HepG2 (cell line): ENCODE results near the gene SIDT1. TPM values are rescaled to one million over a fixed set of nuclear protein-coding genes. Genes with fewer than 3 reads are reported as not detected.

ENCODE experiments used
- BHLHE40 ChIP-seq: IDR thresholded peaks from 2 replicates; pipeline ENCODE4 v1.6.1; 2011; ENCODE audit warnings: low read length, improper control_type of control experiment
- BORCS8-MEF2B ChIP-seq: sonication (generic); formaldehyde crosslinking; IDR thresholded peaks from 2 replicates; pipeline ENCODE4 v1.8.0; 2022; ENCODE audit warnings: mild to moderate bottlenecking, missing genetic modification reagents
- CHCHD3 ChIP-seq: sonication (generic); formaldehyde crosslinking; IDR thresholded peaks from 2 replicates; pipeline ENCODE4 v1.8.0; 2022; ENCODE audit warnings: mild to moderate bottlenecking, missing genetic modification reagents, moderate library complexity
- DRAP1 ChIP-seq: IDR thresholded peaks from 2 replicates; pipeline ENCODE4 v1.6.1; 2016; ENCODE audit warnings: missing genetic modification reagents, missing compliant biosample characterization
- E2F5 ChIP-seq: sonication (generic); formaldehyde crosslinking; conservative IDR thresholded peaks from 2 replicates; pipeline ENCODE4 v1.4.0; 2020; ENCODE audit warnings: missing genetic modification reagents
- FOXC1 ChIP-seq: sonication (generic); formaldehyde crosslinking; IDR thresholded peaks from 2 replicates; pipeline ENCODE4 v1.8.0; 2022; ENCODE audit warnings: mild to moderate bottlenecking, missing genetic modification reagents, borderline replicate concordance
- FOXO1 ChIP-seq: sonication (generic); formaldehyde crosslinking; IDR thresholded peaks from 2 replicates; pipeline ENCODE4 v1.4.0; 2020; ENCODE audit warnings: missing genetic modification reagents
- FOXP1 ChIP-seq, 2 experiments: fragments of 450-650 bp in 1 of 2; IDR thresholded peaks; 2 replicates each; pipeline ENCODE4 v1.6.1; 2017 to 2018; ENCODE audit warnings: antibody characterized with exemption in 1 of 2
- HINFP ChIP-seq: sonication (generic); formaldehyde crosslinking; IDR thresholded peaks from 2 replicates; pipeline ENCODE4 v1.4.0; 2020; ENCODE audit warnings: low read depth, mild to moderate bottlenecking, missing genetic modification reagents
- KLF13 ChIP-seq: sonication (generic); formaldehyde crosslinking; IDR thresholded peaks from 2 replicates; pipeline ENCODE4 v1.4.0; 2020; ENCODE audit warnings: mild to moderate bottlenecking, missing genetic modification reagents
- MAFK ChIP-seq, 2 experiments: IDR thresholded peaks in 1 of 2; conservative IDR thresholded peaks in 1 of 2; 2 replicates each; pipeline ENCODE4 v1.6.1; 2011; ENCODE audit warnings: improper control_type of control experiment in 2 of 2, low read length in 2 of 2
- NR2F1 ChIP-seq, 2 experiments: fragments of 450-650 bp in 1 of 2; formaldehyde crosslinking in 1 of 2; IDR thresholded peaks; 2 replicates each; pipeline versions ENCODE4 v1.5.0 to v1.6.1; 2016 to 2020; ENCODE audit warnings: mild to moderate bottlenecking in 1 of 2, missing compliant biosample characterization in 1 of 2, missing genetic modification reagents in 1 of 2, moderate library complexity in 1 of 2
- NR2F6 ChIP-seq, 2 experiments: IDR thresholded peaks; 2 replicates each; pipeline ENCODE4 v1.6.1; 2016; ENCODE audit warnings: antibody characterized with exemption in 1 of 2, mild to moderate bottlenecking in 1 of 2
- PAXIP1 ChIP-seq: sonication (generic); formaldehyde crosslinking; conservative IDR thresholded peaks from 2 replicates; pipeline ENCODE4 v1.4.0; 2020; ENCODE audit warnings: mild to moderate bottlenecking, missing genetic modification reagents, moderate library complexity
- PHF21A ChIP-seq: sonication (generic); formaldehyde crosslinking; IDR thresholded peaks from 2 replicates; pipeline ENCODE4 v1.5.0; 2020; ENCODE audit warnings: mild to moderate bottlenecking, missing genetic modification reagents
- POLR2AphosphoS2 ChIP-seq: IDR thresholded peaks from 2 replicates; pipeline ENCODE4 v1.6.1; 2011; ENCODE audit warnings: low read depth, low read length, improper control_type of control experiment
- PPARG ChIP-seq: conservative IDR thresholded peaks from 2 replicates; pipeline ENCODE4 v1.6.1; 2016; ENCODE audit warnings: missing biosample characterization, missing genetic modification reagents
- SMARCE1 ChIP-seq: fragments of 450-650 bp; IDR thresholded peaks from 2 replicates; pipeline ENCODE4 v1.6.1; 2017; ENCODE audit warnings: borderline replicate concordance
- TBL1XR1 ChIP-seq: fragments of 150-350 bp; IDR thresholded peaks from 2 replicates; pipeline ENCODE4 v1.6.1; 2014; ENCODE audit warnings: borderline replicate concordance, low read length; ENCODE audit not compliant: partially characterized antibody
- TERF1 ChIP-seq: sonication (generic); formaldehyde crosslinking; IDR thresholded peaks from 2 replicates; pipeline ENCODE4 v1.8.0; 2022; ENCODE audit warnings: mild to moderate bottlenecking, missing genetic modification reagents, moderate library complexity
- ZEB1 ChIP-seq: IDR thresholded peaks from 2 replicates; pipeline ENCODE4 v1.6.1; 2012; ENCODE audit warnings: mild to moderate bottlenecking, low read depth, inconsistent platforms; ENCODE audit not compliant: insufficient replicate concordance
- ZIK1 ChIP-seq: sonication (generic); formaldehyde crosslinking; IDR thresholded peaks from 2 replicates; pipeline ENCODE4 v1.5.0; 2020; ENCODE audit warnings: mild to moderate bottlenecking, low read depth, missing genetic modification reagents, borderline replicate concordance
- polyA plus RNA-seq, 8 experiments: library from polyadenylated mRNA; depleted of rRNA in 3 of 8; stranded (reverse) in 7 of 8; unstranded in 1 of 8; fragments of >200 nt; fragmentation: Illumina TruSeq in 4 of 8; extraction: Trizol in 4 of 8; gene quantifications; 2 replicates each; pipeline versions ENCODE4 v1.2.1 to v1.2.3, GENCODE V29; 2011 to 2016; ENCODE audit warnings: low read depth in 4 of 8, missing spikeins in 1 of 8, mixed read lengths in 1 of 8; ENCODE audit not compliant: insufficient read depth in 1 of 8
- total RNA-seq, 5 experiments: library from RNA; depleted of rRNA; stranded (reverse); fragments of >200 nt; fragmentation: Illumina TruSeq; extraction: Trizol; gene quantifications; 2 replicates each; pipeline ENCODE4 v1.2.3, GENCODE V29; 2016; ENCODE audit warnings: low read depth in 1 of 5

SIDT1 gene
- total and polyA plus RNA-seq, 2 of the 13 experiments (the other 11 are each of a cell fraction or from before 2014, with no cell fraction given), result 0.07 TPM

- TF ChIP-seq NR2F1 (CRISPR knock-in tag; IDR thresholded peaks at IDR 0.05), result 0 out of 4 replicates have a peak, but pooled peaks of 1 of the 2 experiments have one; percentile 40
- peak; percentile 63; the same call in 1 of the 2 replicates for TF ChIP-seq FOXO1 (CRISPR knock-in tag)
- TF ChIP-seq KLF13 (CRISPR knock-in tag), result no peak
- peak; percentile 86 for TF ChIP-seq PPARG
- TF ChIP-seq SMARCE1, result no peak
- no peak for TF ChIP-seq TERF1 (CRISPR knock-in tag)
- no peak for TF ChIP-seq FOXC1 (CRISPR knock-in tag)
- peak; percentile 92 for TF ChIP-seq PAXIP1 (CRISPR knock-in tag)
- TF ChIP-seq ZIK1, result no peak
- TF ChIP-seq FOXP1 (IDR thresholded peaks at IDR 0.05), result no peak
- TF ChIP-seq FOXP1 (CRISPR knock-in tag; IDR thresholded peaks at IDR 0.05), result peak; percentile 84
- peak; percentile 88 for TF ChIP-seq NR2F6 (IDR thresholded peaks at IDR 0.05)
- peak; percentile 83 for TF ChIP-seq NR2F6 (CRISPR knock-in tag; IDR thresholded peaks at IDR 0.05)
- no peak for TF ChIP-seq E2F5 (CRISPR knock-in tag)
- 0 out of 4 replicates have a peak, but pooled peaks of 1 of the 2 experiments have one; percentile 0 for TF ChIP-seq MAFK (conservative IDR thresholded peaks at IDR 0.05 in 1 of 2, IDR thresholded peaks at IDR 0.05 in 1 of 2; ENCODE audit: low read length in 2 of 2)
- peak; percentile 88 for TF ChIP-seq PHF21A (CRISPR knock-in tag)
- TF ChIP-seq CHCHD3 (CRISPR knock-in tag), result no peak
- TF ChIP-seq BORCS8-MEF2B, result no peak
- no peak for TF ChIP-seq HINFP
- peak; percentile 29 for TF ChIP-seq ZEB1
- no peak for TF ChIP-seq POLR2AphosphoS2
- TF ChIP-seq DRAP1 (CRISPR knock-in tag), result peak; percentile 43; the same call in 1 of the 2 replicates
- TF ChIP-seq BHLHE40, result no peak
- TF ChIP-seq TBL1XR1, result peak; percentile 25
Observed at GRCh38 chr3:113663324-113663750, 131.0 kb downstream of the SIDT1 start (continued).
